Gastrocnemius medialis (tissue), 4 donors: Measurements from ENCODE around the gene ATAD3C. TPM values are rescaled to one million over a fixed set of nuclear protein-coding genes. Genes with fewer than 3 reads are reported as not detected.

ENCODE experiments used
- ATAC-seq, 2 donors: fragments of 150-250 bp; one replicate each; pipeline ENCODE4 v1.9.1; 2016
- DNase-seq, 2 donors: peaks; one replicate each; pipeline ENCODE4 v3.0.0-alpha.2; 2019
- H3K27ac ChIP-seq, 4 donors: fragments of 200-600 bp; sonication (generic); 1 replicate in 1 of 4; 2 replicates in 3 of 4; pipeline ENCODE4 v1.5.1; 2016 to 2018; ENCODE audit warnings: mild to moderate bottlenecking in 2 of 4, moderate library complexity in 1 of 4
- H3K27me3 ChIP-seq, 3 donors: fragments of 200-600 bp; sonication (generic) in 2 of 3; 1 replicate in 1 of 3; 2 replicates in 2 of 3; pipeline versions ENCODE4 v1.5.1 to v1.6.0; 2016 to 2019; ENCODE audit warnings: mild to moderate bottlenecking in 1 of 3, moderate library complexity in 1 of 3
- H3K36me3 ChIP-seq, 2 donors: fragments of 200-600 bp; sonication (generic) in 1 of 2; one replicate each; pipeline ENCODE4 v1.5.1; 2017 to 2018
- H3K4me1 ChIP-seq, 2 donors: fragments of 200-600 bp; sonication (generic) in 1 of 2; one replicate each; pipeline ENCODE4 v1.5.1; 2016 to 2017; ENCODE audit warnings: mild to moderate bottlenecking in 2 of 2
- H3K4me3 ChIP-seq, 4 donors: fragments of 200-600 bp; sonication (generic) in 3 of 4; 1 replicate in 1 of 4; 2 replicates in 3 of 4; pipeline ENCODE4 v1.5.1; 2016 to 2019; ENCODE audit warnings: mild to moderate bottlenecking in 2 of 4
- H3K9me3 ChIP-seq, 3 donors: fragments of 200-600 bp; sonication (generic) in 2 of 3; 1 replicate in 1 of 3; 2 replicates in 2 of 3; pipeline ENCODE4 v1.5.1; 2016 to 2019
- POLR2A ChIP-seq, 2 donors: fragments of 450-650 bp; IDR thresholded peaks; one replicate each; pipeline ENCODE4 v1.6.1; 2017; ENCODE audit warnings: antibody characterized with exemption in 2 of 2, mild to moderate bottlenecking in 2 of 2, moderate library complexity in 2 of 2
- in situ Hi-C, 4 donors: fragments of 200-750 bp; cut with MboI; loops; one replicate each; pipeline versions ENCODE4 v1.15.0 to v1.8.0; 2017; ENCODE audit warnings: low sequenced_read_pairs in 4 of 4
- intact Hi-C: fragments of 100-400 bp; cut with DNase I; formaldehyde crosslinking; loops from one replicate; pipeline ENCODE4 v1.15.1; 2023; ENCODE audit warnings: low total_unique reads
- total RNA-seq, 4 donors: library from RNA; depleted of rRNA; stranded (reverse); fragments of >200 nt; gene quantifications; one replicate each; pipeline versions ENCODE4 v1.1.0 to v1.2.3, GENCODE V29; 2016
- TF ChIP-seq, protein P1 (sequence below), 5 experiments: fragments of 450-650 bp in 3 of 5; fragments of 200-600 bp in 2 of 5; sonication (generic) in 2 of 5; IDR thresholded peaks in 4 of 5; conservative IDR thresholded peaks in 1 of 5; 1 replicate in 4 of 5; 2 replicates in 1 of 5; pipeline ENCODE4 v1.5.1; 2016 to 2019; ENCODE audit warnings: antibody characterized with exemption in 5 of 5, mild to moderate bottlenecking in 3 of 5, moderate library complexity in 3 of 5

The ATAD3C gene
- total RNA-seq, 4 donors from 2014 or later = 0.07 TPM; not detected in 3

DNA sequence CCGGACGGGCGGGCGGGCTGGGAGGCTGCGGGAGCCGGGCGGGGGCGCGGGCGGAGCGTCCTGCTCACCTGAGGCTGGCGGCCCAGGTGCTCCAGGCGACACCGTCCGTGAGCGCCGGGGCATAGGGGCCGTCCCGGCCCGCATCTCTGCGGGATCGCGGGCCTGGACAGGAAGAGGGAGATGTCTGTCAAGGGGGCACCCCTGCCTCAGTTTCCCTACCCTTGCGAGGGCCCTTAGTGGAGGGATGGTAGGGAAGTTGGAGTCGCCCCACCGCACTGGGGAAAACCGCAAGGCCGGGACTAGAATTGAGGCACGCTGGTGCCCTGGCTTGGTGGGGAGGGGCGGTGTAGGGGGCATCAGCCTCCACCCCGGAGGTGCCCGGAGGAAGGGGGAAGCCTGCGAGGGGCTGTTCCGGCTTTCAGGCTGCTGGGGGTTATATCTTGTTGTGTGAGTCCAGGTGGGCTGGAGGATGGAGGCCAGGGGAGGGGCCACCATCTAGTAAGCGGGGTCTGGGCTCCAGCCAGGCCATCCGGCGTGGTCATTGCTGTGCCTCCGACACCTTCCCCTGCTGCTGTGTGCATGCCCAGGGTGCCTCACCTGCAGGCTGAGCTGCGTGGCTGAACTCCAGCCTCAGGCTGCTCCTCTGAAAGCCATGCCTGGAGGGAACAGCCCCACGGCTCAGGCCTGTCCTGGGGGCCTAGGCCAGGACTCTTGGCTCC lies 13.4 kb upstream of the ATAD3C start:
- Histone ChIP-seq H3K4me3 (peak overlapping the region; percentile 30 to 56 (median 46)), H3K9me3 (no peaks in the 10 kb centered on the region), H3K4me1 (peaks cover 20 to 56% of the 10 kb centered on the region in 2 donors), H3K27me3 (peaks cover 0 to 24% (median 9%) of the 10 kb centered on the region in 3 donors), H3K27ac (peak overlapping the region in 2 of 4 donors; percentile 9 to 19), H3K36me3 (no peaks in the 10 kb centered on the region)
- DNase-seq (no peak), ATAC-seq (no peak)
- intact Hi-C loops = no loop called here
- TF ChIP-seq POLR2A (IDR thresholded peaks at IDR 0.05) = no peak
- TF ChIP-seq, protein P1, sequence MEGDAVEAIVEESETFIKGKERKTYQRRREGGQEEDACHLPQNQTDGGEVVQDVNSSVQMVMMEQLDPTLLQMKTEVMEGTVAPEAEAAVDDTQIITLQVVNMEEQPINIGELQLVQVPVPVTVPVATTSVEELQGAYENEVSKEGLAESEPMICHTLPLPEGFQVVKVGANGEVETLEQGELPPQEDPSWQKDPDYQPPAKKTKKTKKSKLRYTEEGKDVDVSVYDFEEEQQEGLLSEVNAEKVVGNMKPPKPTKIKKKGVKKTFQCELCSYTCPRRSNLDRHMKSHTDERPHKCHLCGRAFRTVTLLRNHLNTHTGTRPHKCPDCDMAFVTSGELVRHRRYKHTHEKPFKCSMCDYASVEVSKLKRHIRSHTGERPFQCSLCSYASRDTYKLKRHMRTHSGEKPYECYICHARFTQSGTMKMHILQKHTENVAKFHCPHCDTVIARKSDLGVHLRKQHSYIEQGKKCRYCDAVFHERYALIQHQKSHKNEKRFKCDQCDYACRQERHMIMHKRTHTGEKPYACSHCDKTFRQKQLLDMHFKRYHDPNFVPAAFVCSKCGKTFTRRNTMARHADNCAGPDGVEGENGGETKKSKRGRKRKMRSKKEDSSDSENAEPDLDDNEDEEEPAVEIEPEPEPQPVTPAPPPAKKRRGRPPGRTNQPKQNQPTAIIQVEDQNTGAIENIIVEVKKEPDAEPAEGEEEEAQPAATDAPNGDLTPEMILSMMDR (IDR thresholded peaks at IDR 0.05 in 4 of 5, conservative IDR thresholded peaks at IDR 0.05 in 1 of 5) = no peak
- in situ Hi-C loops = no loop called here

DNA sequence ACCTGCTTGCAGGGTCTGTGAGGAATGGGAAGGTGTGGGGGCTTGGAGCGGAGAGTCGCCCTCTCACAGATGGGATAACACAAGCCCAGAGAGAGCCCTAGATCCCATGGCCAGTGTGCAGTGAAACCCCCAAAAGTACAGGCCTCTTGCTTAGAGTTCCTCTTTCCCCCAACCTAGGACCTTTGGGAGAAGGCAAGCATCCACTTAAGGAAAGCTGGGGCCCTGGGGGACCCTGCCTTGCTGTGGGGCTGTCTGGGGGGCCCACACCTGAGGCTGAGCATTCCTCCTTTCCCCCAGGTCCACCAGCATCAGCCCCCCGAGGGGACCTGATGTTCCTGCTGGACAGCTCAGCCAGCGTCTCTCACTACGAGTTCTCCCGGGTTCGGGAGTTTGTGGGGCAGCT lies 12.9 kb upstream of the ATAD3C start:
- in situ Hi-C loops (no loop called here), intact Hi-C loops (no loop called here)
- Histone ChIP-seq H3K4me1 (peaks cover 14 to 52% of the 10 kb centered on the region in 2 donors), H3K27ac (no peak overlapping the region), H3K9me3 (no peaks in the 10 kb centered on the region), H3K36me3 (no peaks in the 10 kb centered on the region), H3K27me3 (peaks cover 0 to 24% (median 9%) of the 10 kb centered on the region in 3 donors), H3K4me3 (peak overlapping the region in 3 of 4 donors; percentile 41 to 56 (median 50))
- ATAC-seq = no peak
- TF ChIP-seq POLR2A (IDR thresholded peaks at IDR 0.05) = no peak
- TF ChIP-seq, protein P1 (IDR thresholded peaks at IDR 0.05 in 4 of 5, conservative IDR thresholded peaks at IDR 0.05 in 1 of 5) = no peak
- DNase-seq = no peak

DNA sequence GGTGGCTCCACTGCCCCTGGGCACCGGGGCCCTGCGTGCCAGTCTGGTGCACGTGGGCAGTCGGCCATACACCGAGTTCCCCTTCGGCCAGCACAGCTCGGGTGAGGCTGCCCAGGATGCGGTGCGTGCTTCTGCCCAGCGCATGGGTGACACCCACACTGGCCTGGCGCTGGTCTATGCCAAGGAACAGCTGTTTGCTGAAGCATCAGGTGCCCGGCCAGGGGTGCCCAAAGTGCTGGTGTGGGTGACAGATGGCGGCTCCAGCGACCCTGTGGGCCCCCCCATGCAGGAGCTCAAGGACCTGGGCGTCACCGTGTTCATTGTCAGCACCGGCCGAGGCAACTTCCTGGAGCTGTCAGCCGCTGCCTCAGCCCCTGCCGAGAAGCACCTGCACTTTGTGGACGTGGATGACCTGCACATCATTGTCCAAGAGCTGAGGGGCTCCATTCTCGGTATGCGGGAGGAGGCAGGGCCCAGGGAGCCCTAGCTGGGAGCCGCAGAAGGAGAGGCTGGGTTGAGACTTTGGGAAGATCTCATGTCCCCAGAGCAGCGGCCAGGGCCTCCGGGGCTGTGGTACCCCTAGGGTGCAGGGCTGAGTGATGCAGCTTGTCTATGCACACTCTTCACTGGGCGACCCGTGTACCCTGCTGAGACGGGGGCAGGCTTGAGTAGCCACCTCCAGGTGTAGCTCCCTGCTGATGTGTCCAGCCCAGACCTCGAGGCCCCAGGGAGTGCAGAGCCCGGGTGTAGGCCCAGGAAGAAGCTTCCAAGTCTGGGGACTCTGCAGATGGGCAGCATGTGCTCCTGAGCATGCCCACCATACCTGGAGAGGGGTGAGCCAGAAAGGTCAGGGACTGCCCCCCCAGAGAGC lies 12.2 kb upstream of the ATAD3C start:
- Histone ChIP-seq H3K4me3 (no peak overlapping the region), H3K4me1 (peaks cover 14 to 46% of the 10 kb centered on the region in 2 donors), H3K27me3 (peaks cover 0 to 24% (median 9%) of the 10 kb centered on the region in 3 donors), H3K27ac (no peak overlapping the region), H3K36me3 (no peaks in the 10 kb centered on the region), H3K9me3 (no peaks in the 10 kb centered on the region)
- no peak for ATAC-seq
- no peak for TF ChIP-seq POLR2A (IDR thresholded peaks at IDR 0.05)
- TF ChIP-seq, protein P1 (IDR thresholded peaks at IDR 0.05 in 4 of 5, conservative IDR thresholded peaks at IDR 0.05 in 1 of 5) = no peak
- in situ Hi-C loops = no loop called here
- intact Hi-C loops = no loop called here
- no peak for DNase-seq

DNA sequence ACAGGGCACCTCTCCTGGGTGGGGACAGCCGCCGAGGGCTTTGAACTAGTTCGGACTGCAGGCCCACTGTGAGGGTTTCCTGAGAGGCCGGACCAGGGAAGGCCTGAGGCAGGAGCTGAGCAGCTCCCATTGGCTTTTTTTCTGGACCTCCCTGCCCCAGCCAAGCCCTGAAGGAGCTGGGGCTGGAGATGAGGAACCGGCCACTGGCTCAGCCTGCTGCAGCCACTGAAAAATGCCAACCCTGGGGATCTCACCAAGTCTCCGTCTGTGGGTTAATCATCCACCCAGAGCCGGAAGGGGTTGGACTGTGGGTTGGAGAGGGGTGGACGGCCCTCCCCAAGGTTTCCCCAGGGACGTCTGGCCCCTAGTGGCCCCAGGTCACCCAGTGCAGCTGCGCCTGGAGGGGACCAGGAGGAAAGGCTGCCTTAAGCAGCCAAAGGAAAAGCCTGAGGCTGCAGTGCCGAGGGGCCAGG lies 11.5 kb upstream of the ATAD3C start:
- DNase-seq (no peak), ATAC-seq (no peak)
- H3K36me3 ChIP-seq = no peaks in the 10 kb centered on the region
- intact Hi-C loops = no loop called here
- TF ChIP-seq, protein P1 (IDR thresholded peaks at IDR 0.05 in 4 of 5, conservative IDR thresholded peaks at IDR 0.05 in 1 of 5) = no peak
- TF ChIP-seq POLR2A (IDR thresholded peaks at IDR 0.05) = no peak
- peaks cover 0 to 24% (median 9%) of the 10 kb centered on the region in 3 donors for H3K27me3 ChIP-seq
- no peaks in the 10 kb centered on the region for H3K9me3 ChIP-seq
- H3K4me1 ChIP-seq = peaks cover 14 to 41% of the 10 kb centered on the region in 2 donors
- in situ Hi-C loops = no loop called here
- no peak overlapping the region for H3K4me3 ChIP-seq
- no peak overlapping the region for H3K27ac ChIP-seq
